ENCODE data around the gene SAPCD2. TPM values are rescaled to one million over a fixed set of nuclear protein-coding genes. Genes with fewer than 3 reads are reported as not detected.

SAPCD2 gene
- total and polyA plus RNA-seq, 2 of the 8 experiments (the other 6 are each of a cell fraction or from before 2014, with no cell fraction given), result 12.7 to 32.1 TPM

GRCh38 chr9:137082222-137082924 lies 12.0 kb upstream of the SAPCD2 start (continued):
- TF ChIP-seq, protein P1, sequence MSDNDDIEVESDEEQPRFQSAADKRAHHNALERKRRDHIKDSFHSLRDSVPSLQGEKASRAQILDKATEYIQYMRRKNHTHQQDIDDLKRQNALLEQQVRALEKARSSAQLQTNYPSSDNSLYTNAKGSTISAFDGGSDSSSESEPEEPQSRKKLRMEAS (IDR thresholded peaks at IDR 0.05), result no peak
- TF ChIP-seq CTCF (IDR thresholded peaks at IDR 0.05; ENCODE audit: control extremely low read depth in 1 of 3, insufficient read depth in 1 of 3, low read depth in 1 of 3, low read length in 3 of 3) (no peak), EGR1 (IDR thresholded peaks at IDR 0.05; ENCODE audit: borderline replicate concordance, low read depth, low read length) (no peak), CTBP2 (IDR thresholded peaks at IDR 0.05; ENCODE audit: borderline replicate concordance, insufficient read depth, insufficient read length, low read length) (no peak)
